Stimulated activated CD4-positive, alpha-beta T cell treated with anti-CD3 and anti-CD28 coated beads, TNF-alpha, amount 100 ng/mL, for 48 hours (primary cell): Measurements from ENCODE around the gene ATM.
"Not testable (repeated sequence)": the region's sequence is repeated elsewhere in the genome, so short reads cannot be mapped to it uniquely, and the experiment has no call there.

ENCODE experiments used
- DNase-seq, 3 donors: peaks; one replicate each; pipeline ENCODE4 v3.0.0-alpha.2; 2020; ENCODE audit warnings: low read depth in 3 of 3

ATM gene

DNA sequence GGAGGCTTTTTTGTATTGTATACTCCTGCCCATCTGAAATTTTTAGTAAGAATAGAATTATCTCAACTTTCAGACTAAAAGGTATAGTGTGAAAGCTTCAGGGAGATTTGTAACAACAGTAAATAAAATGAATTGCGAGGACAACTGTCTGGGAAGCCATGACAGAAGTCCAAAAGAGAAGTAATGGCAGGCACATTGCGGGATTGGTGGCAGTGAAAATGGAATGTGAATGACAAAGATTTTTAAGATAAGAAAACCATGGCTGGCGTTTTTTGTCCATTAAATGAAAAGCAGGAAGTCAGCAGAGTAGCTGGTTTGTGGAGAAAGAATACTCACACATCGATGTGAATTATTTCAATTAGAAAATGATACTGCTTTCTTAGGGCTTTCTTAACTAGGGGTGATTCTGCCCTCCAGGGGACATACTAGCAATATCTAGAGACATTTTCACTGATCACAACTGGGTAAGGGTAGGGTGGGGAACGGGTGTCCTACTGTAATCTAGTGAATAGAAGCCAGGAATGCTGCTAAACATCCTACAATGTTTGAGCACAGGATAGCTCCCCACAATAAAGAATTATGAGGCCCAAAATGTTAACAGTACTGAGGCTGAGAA lies 2.0 kb upstream of the ATM start:
- no peak for DNase-seq

DNA sequence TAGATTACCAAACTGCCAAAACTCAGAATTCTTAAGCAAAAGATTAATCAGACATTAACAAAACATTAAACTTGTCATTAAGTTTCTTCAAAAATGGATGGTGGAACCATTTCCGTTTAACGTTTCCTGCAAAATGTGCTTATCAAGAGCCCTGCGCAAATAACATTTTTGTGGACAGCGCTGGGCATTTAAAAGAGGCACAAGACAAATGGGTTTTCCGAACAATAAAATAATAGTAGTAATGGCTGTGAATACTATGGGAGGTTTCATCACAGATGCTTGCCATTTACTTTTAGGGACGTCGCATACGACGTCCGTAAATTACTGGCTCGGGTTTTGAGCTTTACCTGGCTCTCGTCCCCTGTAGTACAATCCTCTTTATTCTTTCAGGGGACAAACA lies 1.5 kb upstream of the ATM start:
- DNase-seq: no peak

DNA sequence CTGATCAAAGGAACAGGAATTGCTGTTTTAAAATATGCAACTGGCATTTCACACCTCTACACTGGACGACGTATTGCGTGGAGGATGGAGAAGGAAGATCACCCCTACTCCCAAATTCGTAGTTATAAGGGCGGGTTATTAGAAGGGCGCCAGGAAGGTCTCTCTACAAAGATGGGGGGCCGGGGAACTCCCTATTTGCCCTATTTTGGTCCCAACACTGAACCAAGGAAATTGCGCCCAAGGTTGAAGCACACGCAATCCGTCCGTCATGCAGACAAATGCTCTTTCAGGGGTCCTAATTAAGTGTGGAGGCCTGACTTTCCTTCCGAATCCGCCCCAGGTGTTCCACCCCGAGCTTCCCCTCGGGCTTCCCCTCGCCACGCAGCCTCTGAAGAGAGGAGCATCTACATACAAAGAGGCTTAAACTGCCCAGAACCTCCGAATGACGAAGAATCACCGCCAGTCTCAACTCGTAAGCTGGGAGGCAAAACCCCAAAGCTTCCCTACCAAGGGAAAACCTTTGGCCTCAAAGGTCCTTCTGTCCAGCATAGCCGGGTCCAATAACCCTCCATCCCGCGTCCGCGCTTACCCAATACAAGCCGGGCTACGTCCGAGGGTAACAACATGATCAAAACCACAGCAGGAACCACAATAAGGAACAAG lies 825 bp upstream of the ATM start:
- DNase-seq: no peak

DNA sequence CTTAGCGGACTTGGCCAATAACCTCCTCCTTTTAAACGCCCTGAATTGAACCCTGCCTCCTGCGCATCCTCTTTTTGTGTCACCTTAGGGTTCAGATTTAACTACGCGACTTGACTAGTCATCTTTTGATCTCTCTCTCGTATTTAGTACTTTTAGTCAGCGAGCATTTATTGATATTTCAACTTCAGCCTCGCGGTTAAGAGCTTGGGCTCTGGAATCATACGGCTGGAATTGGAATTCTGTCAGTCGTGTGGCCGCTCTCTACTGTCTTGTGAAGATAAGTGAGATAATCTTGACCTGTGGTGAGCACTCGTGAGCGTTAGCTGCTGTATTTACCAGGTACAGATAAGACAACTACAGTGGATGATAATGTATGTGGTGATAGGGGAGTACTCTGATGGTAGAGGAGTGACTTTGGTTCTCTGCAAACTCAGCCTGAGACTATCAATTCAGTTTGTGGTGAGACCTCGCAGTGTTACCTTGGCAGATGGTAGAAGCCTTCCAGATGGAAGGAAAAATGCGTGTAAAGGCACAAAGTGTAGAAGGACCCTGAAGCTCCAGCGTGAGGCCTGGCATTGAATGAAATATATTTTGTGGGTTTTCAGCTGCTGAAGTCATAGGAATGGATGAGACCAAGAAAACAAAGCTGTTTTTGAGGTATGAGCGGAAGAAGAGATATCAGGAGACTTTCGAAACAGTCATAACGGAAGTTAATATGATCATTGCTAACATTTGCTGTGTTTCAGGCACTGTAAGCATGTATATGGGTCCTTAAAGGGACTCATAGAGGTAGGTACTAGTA lies 682 bp downstream of the ATM start:
- DNase-seq: no peak

DNA sequence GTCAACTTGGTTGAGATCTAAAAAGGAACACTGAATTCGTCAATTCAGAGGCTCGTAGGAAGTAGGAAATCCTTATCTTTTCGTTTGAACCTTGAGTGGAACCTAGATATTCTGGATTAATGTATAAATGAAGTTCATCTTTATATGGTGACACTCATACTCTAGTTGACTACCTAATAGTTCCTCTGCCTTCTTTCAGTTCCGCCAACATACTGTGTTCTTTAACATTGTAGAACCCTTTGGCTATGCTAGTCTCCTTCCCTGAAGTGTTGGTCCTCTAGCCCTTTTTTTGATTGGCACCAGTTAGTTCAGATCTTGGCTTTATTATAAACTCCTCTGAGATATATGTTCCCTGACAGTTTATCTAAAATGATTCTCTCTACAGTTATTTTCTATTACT lies 1.5 kb downstream of the ATM start:
- no peak for DNase-seq

DNA sequence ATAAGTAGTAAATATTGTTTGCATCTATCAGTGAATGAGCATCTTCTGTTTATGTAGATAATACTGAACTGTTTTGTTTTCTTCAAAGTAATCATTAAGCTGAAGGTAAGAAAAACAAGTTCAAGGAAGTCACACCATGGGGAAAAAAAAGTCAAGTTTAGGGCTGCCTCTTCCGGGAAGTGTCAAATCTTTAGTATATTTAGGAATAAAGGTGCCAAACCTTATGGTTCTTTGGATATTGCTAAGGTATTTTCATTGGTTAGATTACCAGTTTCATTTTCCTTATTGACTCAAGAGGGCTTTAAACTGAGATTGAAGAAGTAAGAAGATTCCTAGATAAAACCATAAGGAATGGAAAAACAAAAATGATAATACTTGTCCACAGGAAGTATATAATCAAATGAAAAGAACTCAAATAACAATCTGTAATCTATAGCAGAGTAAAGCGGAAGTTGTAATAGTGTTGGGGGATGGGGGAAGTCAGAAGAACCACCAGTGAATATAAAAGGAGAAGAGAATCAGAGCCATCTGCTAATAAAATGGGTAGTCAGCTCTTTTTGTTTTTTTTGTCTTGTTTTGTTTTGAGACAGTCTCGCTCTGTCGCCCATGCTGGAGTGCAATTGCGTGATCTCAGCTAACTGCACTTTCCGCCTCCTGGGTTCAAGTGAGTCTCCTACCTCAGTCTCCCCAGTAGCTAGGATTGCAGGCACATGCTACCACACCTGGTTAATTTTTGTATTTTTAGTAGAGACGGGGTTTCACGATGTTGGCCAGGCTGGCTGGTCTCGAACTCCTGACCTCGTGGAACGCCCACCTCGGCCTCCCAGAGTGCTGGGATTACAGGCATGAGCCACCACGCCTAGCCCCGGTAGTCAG lies 2.3 kb downstream of the ATM start:
- peak in 1 of 3 donors; percentile 14 for DNase-seq

DNA sequence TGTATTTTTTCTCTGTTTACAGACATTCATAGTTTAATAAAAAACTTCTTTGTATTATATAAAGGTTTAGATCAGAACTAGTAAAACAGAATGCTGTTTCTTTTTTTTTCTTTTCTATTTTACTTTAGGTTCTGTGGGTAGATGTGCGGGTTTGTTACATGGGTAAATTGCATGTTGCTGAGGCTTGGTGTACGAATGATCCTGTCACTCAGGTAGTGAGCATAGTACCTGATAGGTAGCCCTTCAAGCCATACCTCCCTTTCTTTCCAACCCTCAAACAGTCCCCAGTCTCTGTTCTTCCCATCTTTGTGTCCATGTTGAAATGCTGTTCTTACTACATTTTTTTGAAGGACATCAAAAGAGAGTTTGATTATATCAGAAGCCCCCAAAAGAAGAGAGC lies 3.2 kb downstream of the ATM start:
- no peak for DNase-seq

DNA sequence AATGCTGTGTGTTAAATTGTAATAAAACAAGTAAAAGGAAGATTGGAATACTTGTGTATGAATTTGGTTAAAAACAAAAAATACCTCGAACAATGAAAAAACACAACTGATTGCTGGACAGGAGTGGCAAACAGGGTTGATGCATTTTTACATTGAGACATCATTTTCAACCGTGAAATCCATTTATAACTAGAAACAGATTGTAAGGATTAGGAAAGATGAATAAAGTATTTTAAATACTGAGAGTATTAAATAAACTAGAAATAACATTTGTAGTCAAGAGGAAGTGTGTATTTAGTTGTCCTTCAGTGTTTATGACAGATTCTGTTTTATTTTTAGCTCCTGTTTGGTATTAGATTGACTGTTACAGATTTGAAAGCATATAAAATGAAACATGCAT lies 5.4 kb downstream of the ATM start:
- DNase-seq: no peak

DNA sequence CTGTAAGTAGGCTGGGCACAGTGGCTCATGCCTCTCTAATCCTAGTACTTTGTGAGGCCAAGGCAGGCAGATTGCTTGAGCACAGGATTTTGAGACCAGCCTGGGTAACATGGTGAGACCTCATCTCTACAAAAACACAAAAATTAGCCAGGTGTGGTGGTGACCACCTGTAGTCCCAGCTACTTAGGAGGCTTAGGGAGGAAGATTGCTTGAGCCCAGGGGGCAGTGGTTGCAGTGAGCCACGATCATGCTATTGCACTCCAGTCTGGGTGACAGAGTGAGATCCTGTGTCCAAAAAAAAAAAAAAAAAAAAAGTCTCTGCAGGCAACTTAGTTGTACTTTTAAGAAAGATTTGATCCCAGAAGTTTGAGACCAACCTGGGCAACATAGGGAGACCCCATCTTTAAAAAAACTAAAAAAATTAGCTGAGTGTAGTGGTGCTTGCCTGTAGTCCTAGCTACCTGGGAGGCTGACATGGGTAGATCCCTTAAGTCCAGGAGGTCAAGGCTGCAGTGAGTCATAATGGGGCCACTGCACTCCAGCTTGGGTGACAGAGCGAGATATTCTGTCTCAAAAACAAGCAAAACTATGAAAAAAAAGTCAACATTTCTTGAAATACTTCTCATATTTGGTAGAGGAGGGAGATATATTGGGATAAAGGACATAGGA lies 10.5 kb downstream of the ATM start:
- DNase-seq: no peak

DNA sequence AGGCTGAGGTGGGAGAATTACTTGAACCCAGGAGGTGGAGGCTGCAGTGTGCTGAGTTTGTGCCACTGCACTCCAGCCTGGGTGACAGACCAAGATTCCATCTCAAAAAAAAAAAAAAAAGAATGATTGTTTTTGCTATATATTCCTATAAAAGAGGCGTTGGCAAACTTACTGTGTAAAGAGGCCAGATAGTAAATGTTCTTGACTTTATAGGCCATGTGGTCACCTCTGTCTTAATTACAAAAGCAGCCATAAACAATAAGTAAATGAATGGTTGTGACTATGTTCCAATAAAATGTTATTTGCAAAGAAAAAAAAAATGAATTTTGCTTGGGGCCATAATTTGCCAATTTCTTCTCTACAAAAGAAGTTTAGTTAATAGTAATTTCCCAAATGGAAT lies 12.3 kb downstream of the ATM start:
- DNase-seq: no peak

DNA sequence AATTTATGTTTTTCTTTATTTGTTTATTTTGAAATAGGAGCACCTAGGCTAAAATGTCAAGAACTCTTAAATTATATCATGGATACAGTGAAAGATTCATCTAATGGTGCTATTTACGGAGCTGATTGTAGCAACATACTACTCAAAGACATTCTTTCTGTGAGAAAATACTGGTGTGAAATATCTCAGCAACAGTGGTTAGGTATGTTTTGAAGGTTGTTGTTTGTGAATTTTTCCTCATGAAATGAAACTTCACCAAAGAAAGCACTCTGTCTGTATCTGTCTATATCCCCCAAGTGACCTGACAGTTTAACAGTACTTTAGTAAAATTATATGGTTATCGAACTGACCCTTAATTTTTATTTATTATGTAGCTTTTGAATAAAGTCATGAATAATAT lies 12.8 kb downstream of the ATM start:
- DNase-seq: no peak

DNA sequence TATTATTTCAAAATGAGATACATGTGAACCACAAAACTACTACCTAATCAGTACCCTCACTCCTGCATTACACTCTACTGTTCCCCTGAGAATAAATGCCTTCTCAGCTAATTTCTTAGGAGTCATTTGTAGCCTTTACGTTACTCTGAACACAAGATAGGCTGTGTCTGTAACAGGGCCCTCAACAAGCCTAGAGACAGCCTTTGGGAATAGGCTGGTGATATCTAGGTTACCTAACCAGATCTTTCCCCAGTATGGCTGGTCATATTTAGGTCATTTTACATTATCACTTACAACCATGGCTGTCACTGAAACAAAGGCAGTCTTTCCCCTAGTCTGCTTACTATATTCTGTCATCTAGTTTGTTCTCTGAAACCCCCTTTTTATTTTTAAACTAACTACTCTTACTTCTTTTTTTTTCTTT lies 14.2 kb downstream of the ATM start:
- no peak for DNase-seq

DNA sequence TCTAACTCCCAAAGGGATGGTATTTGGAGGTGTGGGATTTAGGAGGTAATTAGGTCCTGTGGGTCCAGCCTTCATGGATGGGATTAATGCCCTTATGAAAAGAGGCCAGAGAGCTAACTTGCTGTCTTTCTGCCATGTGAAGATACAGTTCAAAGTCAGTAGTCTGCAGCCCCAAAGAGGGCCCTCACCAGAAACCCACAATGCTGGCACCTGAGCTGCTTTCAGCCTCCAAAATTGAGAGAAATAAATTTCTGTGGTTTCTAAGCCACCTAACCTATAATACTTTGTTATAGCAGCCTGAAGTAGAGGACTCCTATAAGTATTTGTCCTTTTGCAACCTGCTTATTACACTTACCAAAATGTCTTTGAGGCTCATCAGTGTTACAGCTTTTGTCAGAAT lies 16.2 kb downstream of the ATM start:
- DNase-seq: no peak

DNA sequence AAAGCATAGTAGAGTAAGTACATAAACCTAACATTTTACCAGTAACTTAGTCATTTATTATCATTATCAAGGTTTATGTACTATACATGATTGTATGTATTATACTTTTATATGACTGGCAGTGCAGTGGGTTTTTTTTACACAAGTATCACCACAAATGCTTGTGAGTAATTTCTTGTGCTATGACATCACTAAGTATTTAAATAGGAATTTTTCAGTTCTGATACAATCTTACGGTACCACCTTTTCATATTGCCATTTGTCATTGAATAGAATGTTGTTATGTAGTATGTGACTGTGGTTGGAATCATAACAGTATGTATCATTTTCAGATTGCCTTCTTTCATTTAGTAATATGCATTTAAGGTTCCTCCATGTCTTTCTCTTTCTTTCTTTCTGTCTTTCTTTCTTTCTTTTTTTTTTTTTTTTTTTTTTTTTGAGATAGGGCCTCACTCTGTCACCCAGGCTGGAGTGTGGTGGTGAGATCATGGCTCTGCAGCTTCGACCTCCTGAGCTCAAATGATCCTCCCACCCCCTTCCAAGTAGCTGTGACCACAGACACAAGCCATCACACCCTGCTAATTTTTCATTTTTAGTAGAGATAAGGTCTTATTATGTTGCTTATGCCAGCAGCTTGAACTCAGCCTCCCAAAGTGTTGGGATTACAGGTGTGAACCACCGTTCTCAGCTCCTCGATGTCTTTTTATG lies 18.6 kb downstream of the ATM start:
- DNase-seq: peak in 1 of 3 donors; percentile 19

DNA sequence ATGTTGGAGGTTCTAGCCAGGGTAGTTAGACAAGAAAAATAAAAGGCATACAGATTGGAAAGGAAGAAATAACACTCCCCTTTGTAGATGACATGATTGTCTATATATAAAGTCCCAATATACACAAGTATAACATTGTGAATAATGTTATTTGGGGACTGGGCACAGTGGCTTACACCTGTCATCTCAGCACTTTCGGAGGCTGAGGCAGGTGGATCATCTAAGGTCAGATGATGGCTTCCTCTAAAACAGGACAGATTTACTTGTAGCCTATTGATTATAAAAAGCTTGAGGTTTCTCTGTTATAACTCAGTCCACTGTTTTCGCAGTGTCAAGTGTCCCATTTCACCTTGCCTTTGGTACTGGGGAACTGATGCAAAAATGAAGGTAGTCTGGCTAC lies 19.6 kb downstream of the ATM start:
- no peak for DNase-seq

DNA sequence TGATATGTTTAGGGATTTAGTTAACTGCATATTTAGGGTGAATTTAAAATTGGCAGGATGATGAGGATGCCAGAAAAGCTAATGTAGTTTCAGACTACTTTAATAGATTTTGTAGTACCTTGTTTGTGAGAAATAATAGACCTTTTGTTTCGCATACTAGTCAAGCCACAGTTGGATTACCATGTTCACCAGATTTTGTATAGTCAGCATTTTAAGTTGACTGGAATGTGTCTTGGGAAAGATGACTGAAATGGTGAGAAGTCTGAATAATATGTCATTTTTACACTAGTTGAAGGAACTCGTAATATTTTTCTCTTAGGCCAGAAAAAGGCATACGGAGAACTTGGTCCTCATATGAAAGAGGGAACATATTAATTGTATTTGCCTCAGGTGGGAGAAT lies 23.4 kb downstream of the ATM start:
- no peak for DNase-seq

DNA sequence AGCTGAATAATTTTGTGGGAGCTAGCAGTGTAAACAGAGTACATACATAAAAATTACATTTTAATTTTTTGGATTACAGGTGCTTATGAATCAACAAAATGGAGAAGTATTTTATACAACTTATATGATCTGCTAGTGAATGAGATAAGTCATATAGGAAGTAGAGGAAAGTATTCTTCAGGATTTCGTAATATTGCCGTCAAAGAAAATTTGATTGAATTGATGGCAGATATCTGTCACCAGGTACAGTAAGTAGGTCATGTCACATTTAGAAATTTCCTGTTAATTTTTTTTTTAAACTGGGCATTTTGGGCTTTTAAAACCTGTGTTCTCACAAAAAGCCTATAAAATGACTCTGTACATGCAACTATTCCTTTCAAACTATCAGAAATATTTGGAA lies 24.0 kb downstream of the ATM start:
- DNase-seq: no peak

DNA sequence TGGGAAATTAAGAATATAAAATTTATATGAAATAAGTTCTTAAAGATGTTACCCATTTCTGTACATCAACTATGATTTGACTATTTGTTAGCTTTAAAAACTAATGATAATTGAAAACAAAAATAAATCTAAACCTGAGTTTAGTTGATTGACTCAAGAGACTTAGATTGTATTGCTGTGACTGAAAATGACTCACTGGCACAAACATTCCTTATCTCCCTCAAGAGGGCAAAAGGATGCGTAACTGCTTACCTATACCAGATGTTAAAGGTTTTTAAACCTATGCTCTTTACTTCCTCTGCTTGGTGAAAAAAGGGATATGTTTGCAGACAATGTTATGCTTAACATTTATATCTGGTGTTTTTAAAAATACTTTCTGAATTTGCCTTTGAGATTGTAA lies 30.3 kb downstream of the ATM start:
- DNase-seq: no peak

DNA sequence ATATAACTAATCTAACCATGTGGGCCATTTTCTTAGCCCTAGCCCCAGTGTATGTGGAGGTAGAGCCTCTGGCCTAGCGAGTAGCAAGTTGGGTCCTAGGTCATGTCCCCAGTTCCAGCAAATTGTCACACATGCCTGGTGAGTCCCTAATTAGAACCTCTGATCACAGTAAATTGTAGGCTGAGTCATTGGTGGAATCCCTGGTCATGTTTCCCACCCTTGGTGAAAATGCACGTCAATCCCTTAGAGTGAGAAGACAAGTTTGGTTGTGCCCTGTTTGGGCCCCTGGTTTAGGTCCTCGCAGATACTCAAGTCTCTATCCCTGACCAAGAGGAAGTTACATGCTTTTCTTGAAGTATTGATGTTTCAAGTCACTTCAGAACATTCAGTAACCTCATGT lies 46.7 kb downstream of the ATM start:
- no peak for DNase-seq

DNA sequence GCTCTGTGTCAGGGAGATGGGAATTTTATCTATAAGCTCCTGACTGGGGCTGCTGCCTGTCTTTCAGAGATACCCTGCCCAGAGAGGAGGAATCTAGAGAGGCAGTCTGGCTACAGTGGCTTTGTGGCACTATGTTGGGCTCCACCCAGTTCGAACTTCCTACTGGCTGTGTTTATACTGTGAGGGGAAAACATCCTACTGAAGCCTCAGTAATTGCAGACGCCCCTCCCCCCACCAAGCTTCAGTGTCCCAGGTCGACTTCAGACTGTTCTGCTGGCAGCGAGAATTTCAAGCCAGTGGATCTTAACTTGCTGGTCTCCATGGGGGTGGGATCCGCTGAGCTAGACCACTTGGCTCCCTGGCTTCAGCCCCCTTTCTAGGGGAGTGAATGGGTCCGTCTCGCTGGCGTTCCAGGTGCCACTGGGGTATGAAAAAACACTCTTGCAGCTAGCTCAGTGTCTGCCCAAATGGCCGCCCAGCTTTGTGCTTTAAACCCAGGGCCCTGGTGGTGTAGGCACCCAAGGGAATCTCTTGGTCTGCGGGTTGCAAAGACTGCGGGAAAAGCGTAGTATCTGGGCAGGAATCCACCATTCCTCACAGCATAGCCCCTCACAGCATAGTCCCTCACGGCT lies 54.2 kb downstream of the ATM start:
- DNase-seq: not testable (repeated sequence)

DNA sequence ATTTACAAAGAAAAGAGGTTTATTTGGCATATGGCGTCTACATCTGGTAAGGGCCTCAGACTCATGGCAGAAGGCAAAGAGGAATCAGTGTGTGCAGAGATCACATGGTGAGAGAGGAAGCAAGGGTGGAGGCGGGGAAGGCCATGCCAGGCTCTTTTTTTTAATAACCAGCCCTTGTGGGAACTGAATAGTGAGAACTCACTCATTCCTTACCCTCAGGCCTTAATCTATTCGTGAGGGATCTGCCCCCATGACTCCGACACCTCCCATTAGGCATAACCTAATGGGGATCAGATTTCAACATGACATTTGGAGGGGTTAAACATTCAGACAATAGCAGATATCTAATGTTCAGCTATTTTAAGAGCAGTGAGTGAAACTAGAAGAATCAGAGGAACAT lies 55.7 kb downstream of the ATM start:
- no peak for DNase-seq
